Gastroesophageal sphincter (tissue), 3 donors: ENCODE measurements around the gene ITM2C.

ENCODE experiments used
- POLR2A ChIP-seq, 2 donors: fragments of 450-650 bp; IDR thresholded peaks; one replicate each; pipeline ENCODE4 v1.6.1; 2017; ENCODE audit warnings: antibody characterized with exemption in 2 of 2, mild to moderate bottlenecking in 2 of 2, moderate library complexity in 1 of 2
- TF ChIP-seq, protein P1 (sequence below), 4 experiments: fragments of 200-600 bp in 2 of 4; fragments of 450-650 bp in 2 of 4; sonication (generic) in 1 of 4; IDR thresholded peaks; one replicate each; pipeline ENCODE4 v1.5.1; 2017 to 2019; ENCODE audit warnings: antibody characterized with exemption in 4 of 4, mild to moderate bottlenecking in 2 of 4, moderate library complexity in 2 of 4

DNA sequence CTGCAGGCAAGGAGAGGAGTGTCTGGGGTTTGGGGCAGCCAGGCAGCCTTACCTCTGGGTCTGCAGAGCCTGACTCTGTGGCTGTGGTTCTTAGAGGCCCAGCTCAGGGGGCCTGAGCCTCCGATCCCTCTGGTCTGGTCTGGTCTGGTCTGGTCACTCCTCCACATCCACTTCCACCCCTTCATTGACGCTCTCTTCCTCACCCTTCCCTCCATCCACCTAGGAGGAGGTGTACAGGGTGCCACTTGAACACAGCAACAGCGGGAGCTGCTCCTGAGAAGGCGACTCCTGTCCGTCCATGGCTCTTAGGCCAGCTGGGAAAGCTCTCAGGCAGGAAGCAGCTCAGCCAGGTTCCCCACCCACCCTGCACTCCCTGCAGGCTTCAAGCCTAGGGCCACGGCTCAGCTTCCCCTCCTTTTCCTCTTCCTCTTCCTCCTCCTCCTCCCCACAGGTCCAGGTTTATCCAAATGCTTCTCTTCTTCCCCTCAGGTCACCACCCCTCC lies 43.4 kb downstream of the ITM2C start:
- no peak for TF ChIP-seq POLR2A (IDR thresholded peaks at IDR 0.05)
- TF ChIP-seq, protein P1, sequence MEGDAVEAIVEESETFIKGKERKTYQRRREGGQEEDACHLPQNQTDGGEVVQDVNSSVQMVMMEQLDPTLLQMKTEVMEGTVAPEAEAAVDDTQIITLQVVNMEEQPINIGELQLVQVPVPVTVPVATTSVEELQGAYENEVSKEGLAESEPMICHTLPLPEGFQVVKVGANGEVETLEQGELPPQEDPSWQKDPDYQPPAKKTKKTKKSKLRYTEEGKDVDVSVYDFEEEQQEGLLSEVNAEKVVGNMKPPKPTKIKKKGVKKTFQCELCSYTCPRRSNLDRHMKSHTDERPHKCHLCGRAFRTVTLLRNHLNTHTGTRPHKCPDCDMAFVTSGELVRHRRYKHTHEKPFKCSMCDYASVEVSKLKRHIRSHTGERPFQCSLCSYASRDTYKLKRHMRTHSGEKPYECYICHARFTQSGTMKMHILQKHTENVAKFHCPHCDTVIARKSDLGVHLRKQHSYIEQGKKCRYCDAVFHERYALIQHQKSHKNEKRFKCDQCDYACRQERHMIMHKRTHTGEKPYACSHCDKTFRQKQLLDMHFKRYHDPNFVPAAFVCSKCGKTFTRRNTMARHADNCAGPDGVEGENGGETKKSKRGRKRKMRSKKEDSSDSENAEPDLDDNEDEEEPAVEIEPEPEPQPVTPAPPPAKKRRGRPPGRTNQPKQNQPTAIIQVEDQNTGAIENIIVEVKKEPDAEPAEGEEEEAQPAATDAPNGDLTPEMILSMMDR (IDR thresholded peaks at IDR 0.05) = no peak
